Mesothelial cell of epicardium (in vitro differentiated cells): ENCODE results near the gene MPC2. TPM values are rescaled to one million over a fixed set of nuclear protein-coding genes. Genes with fewer than 3 reads are reported as not detected.

Experiments
- DNase-seq, 2 experiments: peaks; one replicate each; pipeline ENCODE4 v3.0.0; 2021; ENCODE audit warnings: low spot score in 2 of 2; ENCODE audit not compliant: unreplicated experiment in 2 of 2
- H3K27ac Mint-ChIP-seq: 2 replicates; pipeline ENCODE4 v1.8.0; 2021; ENCODE audit warnings: mixed read lengths
- H3K27me3 Mint-ChIP-seq: 2 replicates; pipeline ENCODE4 v1.8.0; 2021; ENCODE audit warnings: low read depth, mixed read lengths
- H3K36me3 Mint-ChIP-seq: 2 replicates; pipeline ENCODE4 v1.8.0; 2021; ENCODE audit warnings: mixed read lengths
- H3K4me1 Mint-ChIP-seq: 2 replicates; pipeline ENCODE4 v1.8.0; 2021; ENCODE audit warnings: mixed read lengths
- H3K4me3 Mint-ChIP-seq: 2 replicates; pipeline ENCODE4 v1.8.0; 2021; ENCODE audit warnings: mild to moderate bottlenecking, moderate library complexity, mixed read lengths
- H3K9me3 Mint-ChIP-seq: 2 replicates; pipeline ENCODE4 v1.8.0; 2021; ENCODE audit warnings: mixed read lengths
- total RNA-seq: library from RNA; stranded (reverse); gene quantifications from 3 replicates; pipeline ENCODE4 v1.2.1, GENCODE V29; 2021
- TF ChIP-seq, protein P1 (sequence below): fragments of 200-600 bp; sonication (generic); IDR thresholded peaks from one replicate; pipeline ENCODE4 v1.5.0; 2021; ENCODE audit warnings: antibody characterized with exemption; ENCODE audit not compliant: unreplicated experiment

Gene MPC2
- total RNA-seq, 1 donor from 2014 or later: 23.9 TPM

DNA sequence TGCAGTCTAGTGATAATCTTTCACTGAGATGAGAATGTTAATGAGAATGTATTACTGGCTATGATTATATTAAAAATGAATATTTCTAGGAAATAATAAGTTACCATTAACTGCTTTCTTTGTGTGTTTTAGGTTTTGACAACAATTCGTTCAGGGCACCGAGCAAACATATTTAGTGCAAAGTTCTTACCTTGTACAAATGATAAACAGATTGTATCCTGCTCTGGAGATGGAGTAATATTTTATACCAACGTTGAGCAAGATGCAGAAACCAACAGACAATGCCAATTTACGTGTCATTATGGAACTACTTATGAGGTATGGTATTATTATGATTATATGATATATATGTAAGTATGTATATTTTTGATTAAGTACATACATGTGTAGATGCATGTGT is 37.8 kb upstream of the MPC2 start:
- no peaks in the 10 kb centered on the region for H3K27me3 Mint-ChIP-seq
- TF ChIP-seq, protein P1, sequence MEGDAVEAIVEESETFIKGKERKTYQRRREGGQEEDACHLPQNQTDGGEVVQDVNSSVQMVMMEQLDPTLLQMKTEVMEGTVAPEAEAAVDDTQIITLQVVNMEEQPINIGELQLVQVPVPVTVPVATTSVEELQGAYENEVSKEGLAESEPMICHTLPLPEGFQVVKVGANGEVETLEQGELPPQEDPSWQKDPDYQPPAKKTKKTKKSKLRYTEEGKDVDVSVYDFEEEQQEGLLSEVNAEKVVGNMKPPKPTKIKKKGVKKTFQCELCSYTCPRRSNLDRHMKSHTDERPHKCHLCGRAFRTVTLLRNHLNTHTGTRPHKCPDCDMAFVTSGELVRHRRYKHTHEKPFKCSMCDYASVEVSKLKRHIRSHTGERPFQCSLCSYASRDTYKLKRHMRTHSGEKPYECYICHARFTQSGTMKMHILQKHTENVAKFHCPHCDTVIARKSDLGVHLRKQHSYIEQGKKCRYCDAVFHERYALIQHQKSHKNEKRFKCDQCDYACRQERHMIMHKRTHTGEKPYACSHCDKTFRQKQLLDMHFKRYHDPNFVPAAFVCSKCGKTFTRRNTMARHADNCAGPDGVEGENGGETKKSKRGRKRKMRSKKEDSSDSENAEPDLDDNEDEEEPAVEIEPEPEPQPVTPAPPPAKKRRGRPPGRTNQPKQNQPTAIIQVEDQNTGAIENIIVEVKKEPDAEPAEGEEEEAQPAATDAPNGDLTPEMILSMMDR: no peak
- peaks cover 13% of the 10 kb centered on the region for H3K9me3 Mint-ChIP-seq
- no peak overlapping the region for H3K27ac Mint-ChIP-seq
- no peak for DNase-seq
- H3K4me1 Mint-ChIP-seq: no peaks in the 10 kb centered on the region
- H3K4me3 Mint-ChIP-seq: no peak overlapping the region
- peaks cover 32% of the 10 kb centered on the region for H3K36me3 Mint-ChIP-seq

DNA sequence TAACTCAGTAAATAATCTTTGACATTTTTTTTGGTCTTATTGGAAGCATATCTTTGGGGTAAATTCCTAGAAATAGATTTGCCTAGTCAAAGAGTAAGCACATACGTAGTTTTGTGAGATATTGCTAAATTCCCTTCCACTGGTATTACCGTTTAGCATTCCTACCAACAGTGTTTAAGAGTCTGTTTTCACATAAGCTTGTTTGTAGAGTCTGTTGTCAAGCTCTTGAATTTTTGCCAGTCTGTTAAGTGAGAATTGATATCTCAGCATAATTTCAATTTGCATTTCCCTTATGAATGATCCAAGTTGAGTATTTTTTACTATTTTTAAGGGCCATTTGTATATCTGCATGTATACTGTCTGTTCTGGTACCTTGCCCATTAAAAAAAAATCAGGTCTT is 37.0 kb upstream of the MPC2 start:
- H3K27ac Mint-ChIP-seq: no peak overlapping the region
- TF ChIP-seq, protein P1: no peak
- peaks cover 13% of the 10 kb centered on the region for H3K9me3 Mint-ChIP-seq
- no peak for DNase-seq
- peaks cover 28% of the 10 kb centered on the region for H3K36me3 Mint-ChIP-seq
- no peaks in the 10 kb centered on the region for H3K27me3 Mint-ChIP-seq
- no peaks in the 10 kb centered on the region for H3K4me1 Mint-ChIP-seq
- no peak overlapping the region for H3K4me3 Mint-ChIP-seq

DNA sequence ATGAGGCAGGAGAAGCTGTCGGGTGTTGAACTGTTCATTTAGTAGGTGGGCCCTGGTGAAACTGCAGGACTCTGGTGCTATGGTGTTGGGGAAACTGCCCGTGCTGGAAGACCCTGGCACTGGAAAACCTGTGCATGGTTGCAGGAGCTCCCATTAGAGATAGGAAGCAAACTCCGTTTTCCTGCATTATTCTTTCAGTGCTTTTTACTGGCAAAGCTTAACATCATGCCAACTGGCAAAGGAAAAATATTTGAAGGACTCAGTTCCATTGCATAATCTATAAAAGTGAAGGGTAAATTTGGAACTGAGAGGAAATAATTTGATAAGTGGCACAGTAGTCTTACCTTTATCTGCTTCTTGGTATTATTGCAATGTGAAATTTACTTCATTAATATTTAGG is 31.7 kb upstream of the MPC2 start:
- Mint-ChIP-seq H3K4me1 (no peaks in the 10 kb centered on the region), H3K27ac (no peak overlapping the region), H3K9me3 (peaks cover 13% of the 10 kb centered on the region), H3K36me3 (peaks cover 31% of the 10 kb centered on the region), H3K27me3 (no peaks in the 10 kb centered on the region), H3K4me3 (no peak overlapping the region)
- DNase-seq: no peak
- TF ChIP-seq, protein P1: no peak

DNA sequence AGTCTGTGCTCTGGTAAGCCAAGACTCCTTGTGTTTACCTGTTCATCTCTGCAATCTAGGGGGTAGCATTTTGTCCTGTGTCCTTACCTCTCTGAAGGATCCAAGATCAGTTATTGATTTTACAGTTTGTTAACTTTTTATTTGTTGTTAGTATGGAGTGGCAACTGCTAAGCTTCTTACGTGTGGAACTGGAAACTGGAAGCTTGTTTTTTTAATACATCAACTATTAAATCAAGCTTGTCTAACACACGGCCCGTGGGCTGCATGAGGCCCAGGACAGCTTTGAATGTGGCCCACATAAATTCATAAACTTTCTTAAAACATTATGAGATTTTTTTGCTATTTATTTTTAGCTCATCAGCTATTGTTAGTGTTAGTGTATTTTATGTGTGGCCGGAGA is 29.2 kb upstream of the MPC2 start:
- Mint-ChIP-seq H3K4me3 (no peak overlapping the region), H3K9me3 (peaks cover 17% of the 10 kb centered on the region), H3K36me3 (peaks cover 38% of the 10 kb centered on the region), H3K27ac (no peak overlapping the region), H3K27me3 (no peaks in the 10 kb centered on the region), H3K4me1 (no peaks in the 10 kb centered on the region)
- TF ChIP-seq, protein P1: no peak
- no peak for DNase-seq

DNA sequence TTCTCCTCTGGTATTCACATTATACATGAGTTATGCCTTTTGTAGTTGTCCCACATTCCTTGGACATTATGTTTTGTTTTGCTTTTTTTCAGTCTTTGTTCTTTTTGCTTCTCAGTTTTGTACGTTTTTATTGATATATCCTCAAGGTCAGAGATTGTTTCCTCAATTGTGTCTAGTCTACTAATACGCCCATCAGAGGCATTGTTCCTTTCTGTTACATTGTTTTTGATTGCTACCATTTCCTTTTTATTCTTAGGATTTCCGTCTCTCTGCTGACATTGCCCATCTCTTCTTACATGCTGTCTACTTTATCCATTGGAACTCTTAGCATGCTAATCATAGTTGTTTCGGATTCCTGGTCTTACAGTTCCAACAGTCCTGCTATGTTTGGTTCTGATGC is 27.8 kb upstream of the MPC2 start:
- TF ChIP-seq, protein P1: no peak
- Mint-ChIP-seq H3K9me3 (peaks cover 17% of the 10 kb centered on the region), H3K27me3 (no peaks in the 10 kb centered on the region), H3K27ac (no peak overlapping the region), H3K4me1 (no peaks in the 10 kb centered on the region), H3K4me3 (no peak overlapping the region), H3K36me3 (peaks cover 46% of the 10 kb centered on the region)
- DNase-seq: no peak

DNA sequence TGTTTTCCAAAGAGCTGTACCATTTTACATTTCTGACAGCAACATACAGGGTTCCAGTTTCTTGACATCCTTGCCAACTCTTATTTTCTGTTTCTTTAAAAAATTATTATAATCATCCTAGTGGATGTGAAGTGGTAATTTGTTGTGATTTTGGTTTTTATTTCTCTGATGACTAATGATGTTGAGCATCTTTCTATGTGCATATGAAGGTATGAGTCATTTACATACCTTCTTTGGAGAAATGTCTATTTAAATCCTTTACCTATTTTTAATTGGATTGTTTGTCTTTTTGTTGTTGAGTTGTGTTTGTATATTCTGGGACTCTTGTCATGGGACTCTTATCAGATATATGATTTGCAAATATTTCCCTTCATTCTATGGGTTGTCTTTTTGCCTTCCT is 20.8 kb upstream of the MPC2 start:
- H3K4me1 Mint-ChIP-seq: no peaks in the 10 kb centered on the region
- TF ChIP-seq, protein P1: no peak
- no peak for DNase-seq

More for the DNA sequence above, 20.8 kb upstream of the MPC2 start:
- H3K27ac Mint-ChIP-seq: no peak overlapping the region
- H3K27me3 Mint-ChIP-seq: no peaks in the 10 kb centered on the region
- no peak overlapping the region for H3K4me3 Mint-ChIP-seq
- peaks cover 64% of the 10 kb centered on the region for H3K36me3 Mint-ChIP-seq
- peaks cover 19% of the 10 kb centered on the region for H3K9me3 Mint-ChIP-seq
